Measurements from ENCODE around the gene MLNR.

The MLNR gene

DNA sequence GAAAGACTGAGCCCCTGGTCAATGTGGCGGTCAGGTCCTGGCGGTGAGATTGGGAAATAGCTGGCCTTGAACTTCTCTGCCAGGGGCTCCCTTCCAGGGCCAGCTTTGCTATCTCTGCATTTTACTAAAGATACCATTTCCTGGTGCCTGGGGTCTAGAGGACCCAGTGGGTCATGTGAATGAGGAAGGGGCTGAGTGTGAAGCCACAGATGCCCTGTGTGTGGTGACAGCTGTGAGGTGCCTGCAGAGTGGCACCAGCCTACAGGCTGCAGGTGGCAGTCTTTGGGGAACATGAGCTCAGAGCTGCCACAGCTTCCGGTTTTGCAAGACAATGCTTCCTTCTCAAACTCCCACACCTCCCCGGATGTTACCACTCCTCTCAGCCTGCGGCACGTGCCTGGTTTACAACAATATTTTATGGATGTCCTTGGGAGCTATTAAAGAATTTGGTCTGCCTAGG lies 5.2 kb upstream of the MLNR start:
- peak in 1 of 2 experiments; percentile 52 for DNase-seq (ENCODE audit: low read depth in 1 of 2, low spot score in 1 of 2)
- TF ChIP-seq JUND (IDR thresholded peaks at IDR 0.05; ENCODE audit: low read depth), result no peak
- in situ Hi-C loops (cut with HindIII; ENCODE audit: low pct_unique_long_range_greater_than_20kb, low sequenced_read_pairs), result no loop called here

DNA sequence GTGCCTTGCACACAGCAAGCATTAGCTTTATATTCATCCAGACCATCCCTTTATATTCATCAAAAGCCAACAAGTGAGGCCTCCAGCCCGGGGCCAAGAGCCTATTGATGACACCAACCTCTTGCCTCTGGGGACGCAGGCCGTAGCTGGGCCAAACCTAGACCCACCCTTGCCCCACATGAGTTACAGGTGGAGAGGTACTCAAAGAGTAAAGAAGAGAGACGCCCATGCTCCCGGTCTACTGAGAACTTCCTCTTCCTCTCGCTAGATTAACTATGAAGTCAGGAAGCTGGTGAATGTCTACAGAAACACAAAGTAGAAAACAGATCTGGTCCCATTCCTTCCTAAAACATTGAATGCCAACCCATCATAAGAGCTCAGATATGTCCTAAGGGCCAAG lies 3.8 kb upstream of the MLNR start:
- no peak for TF ChIP-seq JUND (IDR thresholded peaks at IDR 0.05; ENCODE audit: low read depth)
- in situ Hi-C loops (cut with HindIII; ENCODE audit: low pct_unique_long_range_greater_than_20kb, low sequenced_read_pairs), result no loop called here
- no peak for DNase-seq (ENCODE audit: low read depth in 1 of 2, low spot score in 1 of 2)

GRCh38 chr13:49217962-49218492 lies 2.1 kb upstream of the MLNR start:
- no peak for TF ChIP-seq JUND (IDR thresholded peaks at IDR 0.05; ENCODE audit: low read depth)
- in situ Hi-C loops (cut with HindIII; ENCODE audit: low pct_unique_long_range_greater_than_20kb, low sequenced_read_pairs), result no loop called here
- DNase-seq (ENCODE audit: low read depth in 1 of 2, low spot score in 1 of 2), result no peak

DNA sequence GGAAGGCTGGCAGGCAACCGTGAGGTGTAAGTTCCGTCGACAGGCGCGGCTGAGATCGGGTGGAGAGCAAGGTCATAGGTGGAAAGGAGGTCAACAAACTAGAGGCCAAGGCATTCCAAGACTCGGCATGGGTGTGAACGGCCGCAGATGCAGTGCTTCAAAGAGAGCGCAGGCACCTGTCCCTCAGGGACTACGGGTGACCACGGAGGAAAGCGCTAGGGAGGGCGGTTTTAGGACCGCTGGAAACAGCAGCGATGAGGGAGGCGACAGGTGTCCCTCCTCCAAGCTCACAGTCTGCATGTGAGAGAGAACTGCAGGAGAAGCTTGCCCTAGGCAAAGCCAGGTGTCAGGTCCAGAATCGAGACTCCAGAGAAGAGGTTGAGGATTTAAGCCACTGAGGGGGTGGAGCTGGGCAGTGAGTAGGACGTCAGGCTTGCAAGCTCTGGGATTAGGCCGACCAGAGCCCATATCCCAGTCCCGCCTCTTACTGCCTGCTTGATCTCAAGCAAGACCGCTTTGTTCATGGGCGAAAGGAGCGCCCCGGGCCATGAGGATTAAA lies 1.6 kb upstream of the MLNR start:
- no peak for TF ChIP-seq JUND (IDR thresholded peaks at IDR 0.05; ENCODE audit: low read depth)
- in situ Hi-C loops (cut with HindIII; ENCODE audit: low pct_unique_long_range_greater_than_20kb, low sequenced_read_pairs), result no loop called here
- no peak for DNase-seq (ENCODE audit: low read depth in 1 of 2, low spot score in 1 of 2)

- no peak for DNase-seq (ENCODE audit: low read depth in 1 of 2, low spot score in 1 of 2)
- in situ Hi-C loops (cut with HindIII; ENCODE audit: low pct_unique_long_range_greater_than_20kb, low sequenced_read_pairs), result no loop called here
- no peak for TF ChIP-seq JUND (IDR thresholded peaks at IDR 0.05; ENCODE audit: low read depth)
These were observed 497 bp upstream of the MLNR start for GRCh38 chr13:49219647-49220035.

DNA sequence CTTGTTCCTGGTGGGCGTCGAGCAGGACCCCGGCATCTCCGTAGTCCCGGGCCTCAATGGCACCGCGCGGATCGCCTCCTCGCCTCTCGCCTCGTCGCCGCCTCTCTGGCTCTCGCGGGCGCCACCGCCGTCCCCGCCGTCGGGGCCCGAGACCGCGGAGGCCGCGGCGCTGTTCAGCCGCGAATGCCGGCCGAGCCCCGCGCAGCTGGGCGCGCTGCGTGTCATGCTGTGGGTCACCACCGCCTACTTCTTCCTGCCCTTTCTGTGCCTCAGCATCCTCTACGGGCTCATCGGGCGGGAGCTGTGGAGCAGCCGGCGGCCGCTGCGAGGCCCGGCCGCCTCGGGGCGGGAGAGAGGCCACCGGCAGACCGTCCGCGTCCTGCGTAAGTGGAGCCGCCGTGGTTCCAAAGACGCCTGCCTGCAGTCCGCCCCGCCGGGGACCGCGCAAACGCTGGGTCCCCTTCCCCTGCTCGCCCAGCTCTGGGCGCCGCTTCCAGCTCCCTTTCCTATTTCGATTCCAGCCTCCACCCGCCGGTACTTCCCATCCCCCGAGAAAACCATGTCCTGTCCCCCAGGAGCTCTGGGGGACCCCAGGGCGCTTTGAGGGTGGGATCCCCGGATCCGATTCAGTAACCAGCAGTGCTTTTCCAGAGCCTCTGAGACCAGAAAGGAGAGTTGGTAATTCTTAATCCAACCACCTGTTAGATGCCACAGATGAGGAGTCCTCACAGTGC lies 885 bp downstream of the MLNR start:
- no peak for DNase-seq (ENCODE audit: low read depth in 1 of 2, low spot score in 1 of 2)

GRCh38 chr13:49221590-49221965 lies 1.4 kb downstream of the MLNR start:
- in situ Hi-C loops (cut with HindIII; ENCODE audit: low pct_unique_long_range_greater_than_20kb, low sequenced_read_pairs), result no loop called here
- DNase-seq (ENCODE audit: low read depth in 1 of 2, low spot score in 1 of 2), result no peak
- TF ChIP-seq JUND (IDR thresholded peaks at IDR 0.05; ENCODE audit: low read depth), result no peak

More for the DNA sequence above, 885 bp downstream of the MLNR start:
- in situ Hi-C loops (cut with HindIII; ENCODE audit: low pct_unique_long_range_greater_than_20kb, low sequenced_read_pairs), result no loop called here
- no peak for TF ChIP-seq JUND (IDR thresholded peaks at IDR 0.05; ENCODE audit: low read depth)

DNA sequence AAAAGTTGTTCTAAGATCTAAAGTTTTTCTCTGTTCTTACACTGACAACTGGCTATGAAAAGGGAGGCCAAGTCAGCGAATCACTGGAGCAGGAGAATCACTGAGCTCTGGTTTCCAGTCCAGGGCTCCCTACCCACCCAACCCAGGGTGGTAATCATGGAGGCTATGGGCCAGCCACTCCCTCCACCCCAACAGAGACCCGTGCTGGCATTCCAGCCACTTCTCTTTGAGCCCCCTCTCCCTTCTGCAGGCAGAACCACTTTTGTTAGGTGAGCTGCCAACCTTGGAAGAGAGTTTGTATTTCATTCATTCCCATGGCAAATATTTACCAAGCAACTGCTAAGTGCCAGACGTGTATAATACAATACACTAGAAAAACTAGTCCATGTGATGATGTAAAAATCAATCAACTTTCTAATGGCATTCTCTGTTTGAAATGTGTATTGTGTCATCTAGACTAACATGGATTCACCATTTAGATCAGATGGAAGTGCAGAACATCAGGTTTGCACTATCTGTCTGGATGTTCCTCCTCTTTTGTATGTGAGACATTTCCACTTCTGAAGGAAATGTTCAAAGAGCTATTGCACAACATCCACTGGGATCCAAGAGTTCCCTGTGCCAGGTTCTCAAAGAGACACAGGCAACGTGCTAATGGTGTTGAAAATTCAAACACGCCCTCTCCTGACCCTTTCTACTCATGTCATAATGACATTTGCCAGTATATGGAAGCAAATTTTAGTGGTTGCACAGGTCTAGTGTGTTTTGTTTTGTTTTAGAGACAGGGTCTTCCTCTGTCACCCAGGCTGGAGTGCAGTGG lies 5.3 kb downstream of the MLNR start:
- in situ Hi-C loops (cut with HindIII; ENCODE audit: low pct_unique_long_range_greater_than_20kb, low sequenced_read_pairs), result no loop called here
- TF ChIP-seq JUND (IDR thresholded peaks at IDR 0.05; ENCODE audit: low read depth), result no peak
- DNase-seq (ENCODE audit: low read depth in 1 of 2, low spot score in 1 of 2), result peak in 1 of 2 experiments; percentile 73

DNA sequence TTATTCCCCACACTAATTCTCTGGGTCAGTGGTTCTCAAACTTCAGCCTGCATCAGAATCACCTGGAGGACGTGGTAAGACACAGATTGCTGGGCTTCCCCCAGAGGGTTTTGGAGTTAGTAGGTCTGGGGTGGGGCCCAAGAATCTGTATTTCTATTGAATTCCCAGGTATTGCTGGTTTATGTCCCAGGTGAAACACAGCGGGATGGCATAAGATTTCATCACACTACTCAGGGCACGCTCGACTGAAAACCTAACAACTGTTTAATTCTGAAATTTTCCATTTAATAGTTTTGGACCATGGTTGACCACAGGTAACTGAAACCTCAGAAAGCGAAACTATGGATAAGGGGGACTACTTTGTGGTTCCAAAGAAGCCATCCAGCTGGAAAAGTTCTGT lies 6.5 kb downstream of the MLNR start:
- no peak for TF ChIP-seq JUND (IDR thresholded peaks at IDR 0.05; ENCODE audit: low read depth)

DNA sequence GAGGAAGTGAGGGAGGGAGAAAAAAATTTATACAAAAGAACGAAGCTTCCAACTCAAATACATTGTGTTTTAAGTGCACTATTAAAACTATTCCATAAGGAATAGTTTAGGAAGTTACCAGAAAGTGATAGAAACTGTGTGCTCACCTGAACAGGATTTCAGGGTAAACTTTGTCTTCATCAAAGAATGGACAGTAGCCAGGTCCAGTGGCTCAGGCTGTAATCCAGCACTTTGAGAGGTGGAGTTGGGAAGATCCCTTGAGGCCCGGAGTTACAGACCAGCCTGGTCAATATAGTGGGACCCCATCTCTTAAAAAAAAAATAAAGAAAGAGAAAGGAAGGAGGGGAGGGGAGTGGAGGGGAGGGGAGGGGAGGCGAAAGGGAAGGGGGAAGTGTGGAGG lies 14.6 kb downstream of the MLNR start:
- in situ Hi-C loops (cut with HindIII; ENCODE audit: low pct_unique_long_range_greater_than_20kb, low sequenced_read_pairs), result no loop called here
- DNase-seq (ENCODE audit: low read depth in 1 of 2, low spot score in 1 of 2), result no peak
- TF ChIP-seq JUND (IDR thresholded peaks at IDR 0.05; ENCODE audit: low read depth), result no peak

More for the DNA sequence above, 6.5 kb downstream of the MLNR start:
- in situ Hi-C loops (cut with HindIII; ENCODE audit: low pct_unique_long_range_greater_than_20kb, low sequenced_read_pairs), result no loop called here
- no peak for DNase-seq (ENCODE audit: low read depth in 1 of 2, low spot score in 1 of 2)

- in situ Hi-C loops (cut with HindIII; ENCODE audit: low pct_unique_long_range_greater_than_20kb, low sequenced_read_pairs), result no loop called here
- no peak for TF ChIP-seq JUND (IDR thresholded peaks at IDR 0.05; ENCODE audit: low read depth)
- no peak for DNase-seq (ENCODE audit: low read depth in 1 of 2, low spot score in 1 of 2)
These were observed 15.8 kb downstream of the MLNR start for GRCh38 chr13:49235856-49236431.

DNA sequence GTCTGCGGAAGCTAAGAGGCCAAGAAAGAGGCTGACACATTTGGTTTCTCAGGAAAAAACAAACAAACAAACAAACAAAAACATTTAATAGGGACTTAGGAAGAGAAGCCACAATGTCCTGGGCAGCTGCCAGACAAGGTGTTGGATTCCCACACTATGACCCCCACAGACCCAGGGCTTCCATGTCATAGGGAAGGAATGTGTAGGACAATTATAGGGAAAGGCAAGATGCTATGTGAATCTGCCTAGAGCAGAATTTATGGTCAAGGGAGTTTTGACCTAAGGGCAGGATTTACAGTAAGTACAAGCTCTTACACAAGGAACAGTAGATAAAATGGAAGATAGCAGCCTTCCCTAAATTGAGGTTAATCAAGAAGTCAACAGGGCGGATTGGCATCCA lies 18.5 kb downstream of the MLNR start:
- DNase-seq (ENCODE audit: low read depth in 1 of 2, low spot score in 1 of 2), result peak in 1 of 2 experiments; percentile 55
- in situ Hi-C loops (cut with HindIII; ENCODE audit: low pct_unique_long_range_greater_than_20kb, low sequenced_read_pairs), result no loop called here
- TF ChIP-seq JUND (IDR thresholded peaks at IDR 0.05; ENCODE audit: low read depth), result no peak
